NB4 (cell line): Measurements from ENCODE around the gene MYMK.

Experiments used
- CTCF ChIP-seq: IDR thresholded peaks from one replicate; pipeline ENCODE4 v1.5.1; 2012; ENCODE audit warnings: low read depth, low read length
- MAX ChIP-seq: IDR thresholded peaks from 2 replicates; pipeline ENCODE4 v1.6.1; 2011; ENCODE audit warnings: low read depth, low read length
- MYC ChIP-seq: IDR thresholded peaks from 2 replicates; pipeline ENCODE4 v1.6.1; 2011; ENCODE audit warnings: low read depth, low read length
- POLR2A ChIP-seq: IDR thresholded peaks from 2 replicates; pipeline ENCODE4 v1.6.1; 2011; ENCODE audit warnings: mild to moderate bottlenecking; ENCODE audit not compliant: insufficient read length; ENCODE audit errors: extremely low read depth

- no peak for TF ChIP-seq MYC
- no peak for TF ChIP-seq CTCF
- TF ChIP-seq MAX = no peak
- TF ChIP-seq POLR2A = no peak
Measured at GRCh38 chr9:133473743-133474142, 51.0 kb downstream of the MYMK start.
